Jurkat, Clone E6-1 (cell line): ENCODE data around the gene SLC38A1. TPM values are rescaled to one million over a fixed set of nuclear protein-coding genes. Genes with fewer than 3 reads are reported as not detected.
"Not testable (repeated sequence)": the region's sequence is repeated elsewhere in the genome, so short reads cannot be mapped to it uniquely, and the experiment has no call there.

Source experiments
- DNase-seq: peaks from one replicate; pipeline ENCODE4 v3.0.0-alpha.2; 2011; ENCODE audit warnings: low read depth, low spot score
- H3K4me3 ChIP-seq: 2 replicates; pipeline ENCODE4 v1.5.1; 2011; ENCODE audit warnings: mild to moderate bottlenecking, low read length, control low read depth, moderate library complexity
- polyA plus RNA-seq: library from polyadenylated mRNA; unstranded; fragments of >200 nt; gene quantifications from one replicate; pipeline ENCODE4 v1.2.1, GENCODE V29; 2012; ENCODE audit warnings: missing spikeins; ENCODE audit not compliant: insufficient read length, insufficient read depth

The SLC38A1 gene
- polyA plus RNA-seq: 54.0 TPM

DNA sequence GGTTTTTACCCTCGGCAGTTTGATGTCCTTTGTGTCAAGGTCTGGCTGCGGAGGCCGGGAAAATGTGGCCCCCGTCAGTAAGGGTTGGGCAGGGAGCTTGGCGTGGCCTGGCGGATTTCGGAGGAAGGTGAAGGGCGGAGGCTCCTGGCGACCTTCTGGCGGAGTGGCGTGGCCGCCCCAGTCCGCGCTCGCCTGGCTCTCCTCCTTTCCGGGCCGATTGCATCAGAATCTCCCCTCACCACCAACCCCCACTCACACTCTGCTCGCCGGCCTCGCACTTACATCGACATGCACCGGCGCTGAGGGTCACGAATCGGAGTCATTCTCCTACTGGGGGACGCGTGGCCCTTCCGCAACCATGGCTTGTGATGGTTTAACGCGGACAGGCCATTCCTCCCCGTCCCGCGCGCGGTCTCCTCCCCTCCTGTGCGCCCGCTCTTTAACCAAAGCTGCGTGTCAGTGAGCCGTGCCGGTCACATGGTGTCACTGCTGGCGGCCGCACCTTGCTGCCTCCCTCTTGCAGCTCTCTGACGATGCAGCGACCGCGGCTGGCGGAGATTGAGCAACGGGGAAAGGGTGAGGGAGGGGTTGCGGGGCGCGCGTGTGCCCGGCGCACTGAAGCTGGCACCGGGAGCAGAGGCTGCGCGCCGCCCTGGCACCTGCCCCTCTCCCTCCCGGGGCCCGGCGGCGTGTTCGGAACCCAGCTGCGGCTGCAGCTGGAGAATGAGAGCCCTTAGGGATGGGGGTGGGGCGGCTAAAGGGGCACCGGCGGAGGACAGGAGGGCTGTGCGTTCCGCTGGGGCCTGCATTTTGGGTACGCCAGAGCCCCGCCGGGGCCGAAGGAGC is at the start of gene SLC38A1:
Gene SLC38A1, minus strand, starts transcription at position 461 of the 846 bp plus-strand sequence. CDS start 29,243 bp downstream, outside the sequence.
- DNase-seq: peak; percentile 78
- peak within 1 kb of the TSS; percentile 92 for H3K4me3 ChIP-seq

GRCh38 chr12:46318037-46318436 is 49.2 kb upstream of the SLC38A1 start:
- DNase-seq: no peak
- H3K4me3 ChIP-seq: no peak overlapping the region

DNA sequence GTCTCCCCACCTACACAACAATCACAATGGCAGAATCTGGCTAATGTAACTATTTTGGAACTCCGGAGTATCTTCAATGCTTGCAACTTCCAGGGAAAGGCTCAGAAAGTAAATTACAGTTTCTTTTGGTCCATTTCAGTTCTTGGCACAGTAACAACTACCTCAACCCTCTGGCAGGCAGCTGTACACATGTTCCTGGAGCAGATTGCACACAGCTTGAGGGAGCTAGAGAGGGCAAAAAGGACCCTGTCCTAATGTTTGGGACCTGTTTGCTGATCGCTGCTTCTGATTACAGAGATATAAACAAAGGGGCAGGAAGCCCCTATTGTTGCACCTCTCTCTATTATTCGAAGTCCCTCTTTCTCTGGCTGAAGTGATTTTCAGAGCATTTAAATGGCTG is 35.2 kb upstream of the SLC38A1 start:
- no peak overlapping the region for H3K4me3 ChIP-seq
- no peak for DNase-seq

- DNase-seq: peak; percentile 28
These were observed 34.3 kb upstream of the SLC38A1 start for GRCh38 chr12:46303039-46303666.

GRCh38 chr12:46300910-46301309 is 32.1 kb upstream of the SLC38A1 start:
- no peak for DNase-seq
- no peak overlapping the region for H3K4me3 ChIP-seq

More at GRCh38 chr12:46303039-46303666, 34.3 kb upstream of the SLC38A1 start:
- no peak overlapping the region for H3K4me3 ChIP-seq

DNA sequence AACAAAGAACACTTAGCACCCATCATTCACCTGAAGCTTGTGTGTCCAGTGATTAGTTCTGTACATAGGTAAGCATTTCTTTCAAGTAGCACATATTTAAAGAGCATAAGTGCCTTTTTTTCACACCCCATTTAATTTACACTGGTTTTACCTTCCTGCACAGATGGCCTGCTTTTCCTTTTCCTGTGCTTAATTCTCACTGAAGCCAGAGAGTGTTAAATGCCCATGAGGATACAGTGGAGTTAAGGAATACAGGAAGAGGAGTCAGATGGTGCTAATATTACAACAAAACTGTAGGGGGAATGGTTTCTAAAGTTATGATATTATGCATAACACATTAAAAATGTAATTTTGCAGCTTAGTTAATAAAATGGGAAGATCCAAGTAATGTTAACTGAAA is 31.0 kb upstream of the SLC38A1 start:
- DNase-seq: no peak
- H3K4me3 ChIP-seq: no peak overlapping the region

DNA sequence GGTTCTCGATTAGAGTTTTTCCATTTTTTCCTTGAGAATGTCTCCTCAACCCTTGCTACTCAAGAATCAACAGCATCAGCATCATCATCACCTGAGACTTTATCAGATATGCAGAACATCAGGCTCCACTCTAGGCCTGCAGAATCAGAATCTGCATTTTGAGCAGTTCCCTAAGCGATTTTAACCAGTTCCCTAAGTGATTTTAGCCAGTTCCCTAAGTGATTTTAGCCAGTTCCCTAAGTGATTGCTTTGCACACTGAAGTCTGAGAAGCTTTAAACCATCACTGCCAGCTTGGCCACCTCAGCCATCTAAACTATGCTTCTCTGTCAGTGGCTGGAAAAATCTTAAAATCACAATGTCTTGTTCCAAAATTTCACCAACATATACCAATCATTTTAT is 29.4 kb upstream of the SLC38A1 start:
- H3K4me3 ChIP-seq: no peak overlapping the region
- no peak for DNase-seq

DNA sequence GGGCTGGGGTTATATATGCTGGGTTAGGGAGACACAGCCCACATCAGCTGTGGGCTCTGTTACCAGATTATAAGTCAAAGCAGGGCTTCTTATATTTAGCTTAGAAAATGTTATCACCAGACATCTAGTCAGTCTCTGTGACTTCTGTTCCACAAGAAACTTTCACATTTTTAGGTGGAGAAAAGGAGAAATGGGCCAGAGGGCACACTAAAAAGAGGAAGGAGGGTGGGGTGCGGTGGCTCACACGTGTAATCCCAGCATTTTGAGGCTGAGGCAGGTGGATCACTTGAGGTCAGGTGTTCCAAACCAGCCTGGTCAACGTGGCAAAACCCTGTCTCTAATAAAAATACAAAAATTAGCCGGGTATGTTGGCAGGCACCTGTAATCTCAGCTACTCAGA is 28.0 kb upstream of the SLC38A1 start:
- no peak overlapping the region for H3K4me3 ChIP-seq
- no peak for DNase-seq

GRCh38 chr12:46292754-46293402 is 24.0 kb upstream of the SLC38A1 start:
- no peak for DNase-seq
- no peak overlapping the region for H3K4me3 ChIP-seq

- H3K4me3 ChIP-seq, DNase-seq: not testable (repeated sequence)
These were observed 23.1 kb upstream of the SLC38A1 start for GRCh38 chr12:46291953-46292352.

- not testable (repeated sequence) for DNase-seq
These were observed 16.3 kb upstream of the SLC38A1 start for GRCh38 chr12:46285177-46285576.

GRCh38 chr12:46282829-46283228 is 14.0 kb upstream of the SLC38A1 start:
- DNase-seq: no peak

More at GRCh38 chr12:46285177-46285576, 16.3 kb upstream of the SLC38A1 start:
- H3K4me3 ChIP-seq: not testable (repeated sequence)

DNA sequence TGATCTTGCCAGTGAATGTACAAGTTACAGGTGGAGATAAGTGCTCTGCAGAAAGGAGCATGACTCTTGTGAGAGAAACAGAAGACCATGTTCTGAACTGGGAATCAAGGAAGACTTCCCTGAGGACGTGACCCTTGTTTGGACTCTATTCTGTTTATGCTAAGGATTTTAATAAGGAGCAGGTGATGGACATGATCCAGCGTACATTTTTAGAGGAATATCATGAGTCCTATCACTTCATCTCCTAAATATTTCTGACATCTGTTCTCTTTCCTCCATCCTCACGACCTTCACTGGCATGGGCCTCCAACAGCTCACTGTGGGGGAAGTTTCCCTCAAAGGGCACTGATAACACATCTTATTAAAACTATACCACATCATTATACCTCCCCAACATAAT is 7.9 kb upstream of the SLC38A1 start:
- DNase-seq: no peak

More at GRCh38 chr12:46282829-46283228, 14.0 kb upstream of the SLC38A1 start:
- H3K4me3 ChIP-seq: no peak overlapping the region

GRCh38 chr12:46271863-46272262 is 3.0 kb upstream of the SLC38A1 start:
- no peak overlapping the region for H3K4me3 ChIP-seq
- no peak for DNase-seq

More for the DNA sequence above, 7.9 kb upstream of the SLC38A1 start:
- H3K4me3 ChIP-seq: no peak overlapping the region

DNA sequence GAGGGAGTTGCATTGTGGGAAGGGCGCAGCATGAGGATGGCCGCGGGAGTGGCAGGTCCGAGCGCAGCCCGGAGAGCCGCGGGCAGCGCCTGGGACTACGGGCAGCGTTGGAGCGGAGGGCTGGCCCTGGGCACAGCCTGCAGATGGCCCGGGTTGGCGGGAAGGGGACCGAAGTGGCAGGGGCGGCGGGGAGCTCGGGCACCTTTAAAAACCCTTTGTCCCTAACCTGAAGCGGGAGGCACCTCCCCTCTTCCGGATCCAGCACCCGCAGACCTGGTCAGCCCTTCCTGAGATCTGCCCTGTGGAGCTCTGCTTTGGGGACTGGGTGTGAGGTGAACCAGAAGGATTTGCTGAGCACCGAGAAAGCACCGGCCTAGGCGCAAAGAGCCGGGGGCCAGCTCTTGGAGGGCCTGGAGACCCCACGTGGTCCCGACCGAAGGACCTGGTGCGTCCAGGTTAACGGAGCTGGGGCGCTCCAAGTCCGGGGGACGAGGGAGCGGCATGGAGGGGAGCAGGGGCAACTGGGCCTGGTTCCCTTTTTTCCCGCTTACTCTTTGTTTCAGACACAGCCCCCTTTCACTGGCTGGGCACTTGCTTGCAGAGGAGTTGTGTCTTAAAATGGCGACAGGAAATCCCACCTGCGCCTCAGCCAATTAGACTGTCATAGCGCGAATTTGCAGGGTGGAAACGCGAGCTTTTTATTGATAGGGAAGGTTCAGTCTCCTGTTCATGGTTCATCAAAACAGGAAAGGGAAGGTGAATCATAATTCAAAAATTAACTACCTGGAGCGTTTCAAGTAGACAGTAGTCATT is 792 bp upstream of the SLC38A1 start:
- H3K4me3 ChIP-seq: peak overlapping the region; percentile 92
- peak; percentile 78 for DNase-seq

- H3K4me3 ChIP-seq: peak overlapping the region; percentile 92
- DNase-seq: no peak
These were observed 839 bp downstream of the SLC38A1 start for GRCh38 chr12:46267825-46268582.

- H3K4me3 ChIP-seq: peak overlapping the region; percentile 92
- no peak for DNase-seq
These were observed 1.3 kb downstream of the SLC38A1 start for GRCh38 chr12:46267575-46267824.

GRCh38 chr12:46266869-46267574 is 1.8 kb downstream of the SLC38A1 start:
- DNase-seq: peak; percentile 55
- H3K4me3 ChIP-seq: peak overlapping the region; percentile 92
